Activated gamma-delta T cell treated with Interleukin-2 at 50 U/mL for 16 hours (primary cell): ENCODE data around the gene STRIP2.
"Not testable (repeated sequence)": the region's sequence is repeated elsewhere in the genome, so short reads cannot be mapped to it uniquely, and the experiment has no call there.

Source experiments
- DNase-seq: peaks from one replicate; pipeline ENCODE4 v3.0.0-alpha.2; 2020

STRIP2 gene

GRCh38 chr7:129433847-129434674 lies at the start of gene STRIP2:
Gene STRIP2, plus strand, starts transcription at chr7:129434432. Its CDS starts 41 bp downstream, at chr7:129434473.
- DNase-seq: peak; percentile 89

- DNase-seq: no peak
These were observed 49.1 kb upstream of the STRIP2 start for GRCh38 chr7:129385116-129385515.

- DNase-seq: no peak
These were observed 48.6 kb upstream of the STRIP2 start for GRCh38 chr7:129385598-129385997.

GRCh38 chr7:129386506-129386905 lies 47.7 kb upstream of the STRIP2 start:
- DNase-seq: no peak

GRCh38 chr7:129387537-129387936 lies 46.7 kb upstream of the STRIP2 start:
- DNase-seq: no peak

GRCh38 chr7:129388333-129389098 lies 45.7 kb upstream of the STRIP2 start:
- no peak for DNase-seq

GRCh38 chr7:129389829-129390228 lies 44.4 kb upstream of the STRIP2 start:
- no peak for DNase-seq

- DNase-seq: no peak
These were observed 43.9 kb upstream of the STRIP2 start for GRCh38 chr7:129390314-129390713.

- DNase-seq: no peak
These were observed 42.6 kb upstream of the STRIP2 start for GRCh38 chr7:129391546-129392171.

- DNase-seq: no peak
These were observed 41.0 kb upstream of the STRIP2 start for GRCh38 chr7:129393255-129393654.

- no peak for DNase-seq
These were observed 40.1 kb upstream of the STRIP2 start for GRCh38 chr7:129394101-129394500.

- no peak for DNase-seq
These were observed 39.0 kb upstream of the STRIP2 start for GRCh38 chr7:129394982-129395914.

GRCh38 chr7:129401228-129401966 lies 32.8 kb upstream of the STRIP2 start:
- DNase-seq: no peak

GRCh38 chr7:129401967-129402860 lies 32.0 kb upstream of the STRIP2 start:
- DNase-seq: no peak

GRCh38 chr7:129405527-129405926 lies 28.7 kb upstream of the STRIP2 start:
- no peak for DNase-seq

GRCh38 chr7:129410238-129410637 lies 24.0 kb upstream of the STRIP2 start:
- DNase-seq: not testable (repeated sequence)

- DNase-seq: no peak
These were observed 21.7 kb upstream of the STRIP2 start for GRCh38 chr7:129412501-129412900.

- DNase-seq: no peak
These were observed 17.2 kb upstream of the STRIP2 start for GRCh38 chr7:129417073-129417472.

GRCh38 chr7:129421717-129422250 lies 12.4 kb upstream of the STRIP2 start:
- no peak for DNase-seq

GRCh38 chr7:129422727-129423126 lies 11.5 kb upstream of the STRIP2 start:
- DNase-seq: no peak
